HEK293 (cell line): ENCODE results near the gene KCNIP4.

ENCODE experiments used
- CTCF ChIA-PET: fragments of 350-600 bp; formaldehyde crosslinking; extraction: SDS; loops from one replicate; lab custom pipeline; 2021; ENCODE audit warnings: antibody characterized with exemption; lab: Yijun Ruan, JAX
- POLR2A ChIA-PET: fragments of 300-600 bp; formaldehyde crosslinking; extraction: SDS; loops from one replicate; lab custom pipeline; 2020; ENCODE audit warnings: antibody characterized with exemption, inconsistent platforms; lab: Yijun Ruan, JAX
- H3K27ac ChIP-seq: fragments of 200-500 bp; sonication (Bioruptor generic); 2 replicates; pipeline ENCODE4 v1.5.1; 2014; ENCODE audit warnings: low read depth, low read length, control low read depth, inconsistent platforms; ENCODE audit errors: extremely low read depth
- H3K36me3 ChIP-seq, 2 experiments: fragments of 200-500 bp in 1 of 2; sonication (Bioruptor generic) in 1 of 2; 1 replicate in 1 of 2; 2 replicates in 1 of 2; pipeline ENCODE4 v1.5.1; 2014 to 2017; ENCODE audit warnings: inconsistent platforms in 2 of 2, low read length in 2 of 2; ENCODE audit not compliant: control insufficient read depth in 2 of 2, insufficient read depth in 1 of 2
- H3K4me1 ChIP-seq: fragments of 200-500 bp; sonication (Bioruptor generic); 2 replicates; pipeline ENCODE4 v1.5.1; 2014; ENCODE audit warnings: mild to moderate bottlenecking, low read length, inconsistent platforms; ENCODE audit not compliant: control insufficient read depth, insufficient read depth
- H3K4me3 ChIP-seq: 2 replicates; pipeline ENCODE4 v1.5.1; 2011; ENCODE audit warnings: low read depth, mild to moderate bottlenecking, control low read depth, low read length, moderate library complexity
- H3K9me3 ChIP-seq: fragments of 200-500 bp; sonication (Bioruptor generic); 2 replicates; pipeline ENCODE4 v1.5.1; 2014; ENCODE audit warnings: low read depth, low read length, inconsistent platforms; ENCODE audit not compliant: control insufficient read depth, insufficient read depth
- MZF1 ChIP-seq: fragments of 450-650 bp; formaldehyde crosslinking; IDR thresholded peaks from 2 replicates; pipeline ENCODE4 v1.5.1; 2017; ENCODE audit warnings: missing biosample characterization, missing genetic modification characterization, borderline replicate concordance
- PRDM1 ChIP-seq: fragments of 450-650 bp; formaldehyde crosslinking; IDR thresholded peaks from 2 replicates; pipeline ENCODE4; 2016; ENCODE audit warnings: missing biosample characterization, missing genetic modification characterization
- REPIN1 ChIP-seq: fragments of 450-650 bp; formaldehyde crosslinking; IDR thresholded peaks from 2 replicates; pipeline ENCODE4 v1.5.1; 2017; ENCODE audit warnings: missing biosample characterization, missing genetic modification characterization, low read depth
- SCRT1 ChIP-seq: fragments of 450-650 bp; formaldehyde crosslinking; IDR thresholded peaks from 2 replicates; pipeline ENCODE4 v1.5.1; 2016; ENCODE audit warnings: missing biosample characterization, missing genetic modification characterization, borderline replicate concordance
- WT1 ChIP-seq: fragments of 450-650 bp; formaldehyde crosslinking; IDR thresholded peaks from 2 replicates; pipeline ENCODE4 v1.5.1; 2016; ENCODE audit warnings: missing biosample characterization, missing genetic modification characterization
- ZBTB8A ChIP-seq: fragments of 450-650 bp; formaldehyde crosslinking; IDR thresholded peaks from 2 replicates; pipeline ENCODE4 v1.5.1; 2016; ENCODE audit warnings: missing biosample characterization, missing genetic modification characterization
- ZFP69B ChIP-seq: fragments of 450-650 bp; formaldehyde crosslinking; IDR thresholded peaks from 2 replicates; pipeline ENCODE4 v1.5.1; 2016; ENCODE audit warnings: missing biosample characterization, missing genetic modification characterization
- ZIC2 ChIP-seq: fragments of 450-650 bp; formaldehyde crosslinking; IDR thresholded peaks from 2 replicates; pipeline ENCODE4 v1.5.1; 2016; ENCODE audit warnings: missing biosample characterization, missing genetic modification characterization
- ZNF112 ChIP-seq: fragments of 450-650 bp; formaldehyde crosslinking; IDR thresholded peaks from 2 replicates; pipeline ENCODE4 v1.5.0; 2017; ENCODE audit warnings: missing biosample characterization, missing genetic modification characterization
- ZNF24 ChIP-seq: fragments of 450-650 bp; formaldehyde crosslinking; IDR thresholded peaks from 2 replicates; pipeline ENCODE4 v1.5.1; 2016; ENCODE audit warnings: missing biosample characterization, missing genetic modification characterization
- ZNF248 ChIP-seq: fragments of 450-650 bp; formaldehyde crosslinking; IDR thresholded peaks from 2 replicates; pipeline ENCODE4 v1.5.1; 2017; ENCODE audit warnings: missing biosample characterization, missing genetic modification characterization
- ZNF423 ChIP-seq: fragments of 450-650 bp; formaldehyde crosslinking; IDR thresholded peaks from 2 replicates; pipeline ENCODE4 v1.5.1; 2016; ENCODE audit warnings: missing biosample characterization, missing genetic modification characterization
- ZNF610 ChIP-seq: fragments of 450-650 bp; formaldehyde crosslinking; IDR thresholded peaks from 2 replicates; pipeline ENCODE4 v1.5.1; 2016; ENCODE audit warnings: missing biosample characterization, missing genetic modification characterization, borderline replicate concordance
- ZNF660 ChIP-seq: fragments of 450-650 bp; IDR thresholded peaks from 2 replicates; pipeline ENCODE4 v1.5.1; 2018; ENCODE audit warnings: missing biosample characterization, mild to moderate bottlenecking, missing genetic modification characterization
- ZNF707 ChIP-seq: fragments of 450-650 bp; formaldehyde crosslinking; IDR thresholded peaks from 2 replicates; pipeline ENCODE4 v1.5.1; 2016; ENCODE audit warnings: missing biosample characterization, missing genetic modification characterization
- TF ChIP-seq, protein P1 (sequence below): fragments of 450-650 bp; formaldehyde crosslinking; IDR thresholded peaks from 2 replicates; pipeline ENCODE4 v1.5.1; 2016; ENCODE audit warnings: missing biosample characterization, missing genetic modification characterization, borderline replicate concordance
- TF ChIP-seq, protein P2 (sequence below): fragments of 450-650 bp; formaldehyde crosslinking; IDR thresholded peaks from 2 replicates; pipeline ENCODE4 v1.5.1; 2016; ENCODE audit warnings: missing biosample characterization, missing genetic modification characterization
- TF ChIP-seq, protein P3 (sequence below): fragments of 450-650 bp; formaldehyde crosslinking; IDR thresholded peaks from 2 replicates; pipeline ENCODE4 v1.5.1; 2017; ENCODE audit warnings: missing biosample characterization, missing genetic modification characterization
- TF ChIP-seq, protein P4 (sequence below): fragments of 450-650 bp; formaldehyde crosslinking; conservative IDR thresholded peaks from 2 replicates; pipeline ENCODE4 v1.5.1; 2016; ENCODE audit warnings: low read depth, missing biosample characterization, missing genetic modification characterization

The KCNIP4 gene

DNA sequence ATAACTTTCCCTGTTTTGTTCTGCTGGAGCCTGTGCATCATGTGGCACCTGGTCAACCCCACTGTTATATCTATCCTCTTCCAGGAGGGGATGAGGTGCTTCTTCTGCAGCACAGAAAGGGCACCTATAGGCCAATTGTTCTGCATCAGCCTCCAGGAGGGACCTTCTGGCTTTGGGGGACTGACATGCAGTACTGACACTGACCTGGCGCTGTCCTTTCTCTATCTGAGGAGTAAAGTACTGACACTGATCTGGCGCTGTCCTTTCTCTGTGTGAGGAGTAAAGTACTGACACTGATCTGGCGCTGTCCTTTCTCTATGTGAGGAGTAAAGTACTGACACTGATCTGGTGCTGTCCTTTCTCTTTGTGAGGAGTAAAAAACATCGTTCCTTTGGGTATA is 749.9 kb downstream of the KCNIP4 start (continued):
- TF ChIP-seq, protein P1, sequence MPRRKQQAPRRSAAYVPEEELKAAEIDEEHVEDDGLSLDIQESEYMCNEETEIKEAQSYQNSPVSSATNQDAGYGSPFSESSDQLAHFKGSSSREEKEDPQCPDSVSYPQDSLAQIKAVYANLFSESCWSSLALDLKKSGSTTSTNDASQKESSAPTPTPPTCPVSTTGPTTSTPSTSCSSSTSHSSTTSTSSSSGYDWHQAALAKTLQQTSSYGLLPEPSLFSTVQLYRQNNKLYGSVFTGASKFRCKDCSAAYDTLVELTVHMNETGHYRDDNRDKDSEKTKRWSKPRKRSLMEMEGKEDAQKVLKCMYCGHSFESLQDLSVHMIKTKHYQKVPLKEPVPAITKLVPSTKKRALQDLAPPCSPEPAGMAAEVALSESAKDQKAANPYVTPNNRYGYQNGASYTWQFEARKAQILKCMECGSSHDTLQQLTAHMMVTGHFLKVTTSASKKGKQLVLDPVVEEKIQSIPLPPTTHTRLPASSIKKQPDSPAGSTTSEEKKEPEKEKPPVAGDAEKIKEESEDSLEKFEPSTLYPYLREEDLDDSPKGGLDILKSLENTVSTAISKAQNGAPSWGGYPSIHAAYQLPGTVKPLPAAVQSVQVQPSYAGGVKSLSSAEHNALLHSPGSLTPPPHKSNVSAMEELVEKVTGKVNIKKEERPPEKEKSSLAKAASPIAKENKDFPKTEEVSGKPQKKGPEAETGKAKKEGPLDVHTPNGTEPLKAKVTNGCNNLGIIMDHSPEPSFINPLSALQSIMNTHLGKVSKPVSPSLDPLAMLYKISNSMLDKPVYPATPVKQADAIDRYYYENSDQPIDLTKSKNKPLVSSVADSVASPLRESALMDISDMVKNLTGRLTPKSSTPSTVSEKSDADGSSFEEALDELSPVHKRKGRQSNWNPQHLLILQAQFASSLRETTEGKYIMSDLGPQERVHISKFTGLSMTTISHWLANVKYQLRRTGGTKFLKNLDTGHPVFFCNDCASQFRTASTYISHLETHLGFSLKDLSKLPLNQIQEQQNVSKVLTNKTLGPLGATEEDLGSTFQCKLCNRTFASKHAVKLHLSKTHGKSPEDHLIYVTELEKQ (tag by site-specific recombination) = no peak
- TF ChIP-seq ZIC2 (tag by site-specific recombination) (no peak), PRDM1 (no peak), ZNF24 (tag by site-specific recombination) (no peak), SCRT1 (tag by site-specific recombination) (no peak), ZNF248 (no peak)

DNA sequence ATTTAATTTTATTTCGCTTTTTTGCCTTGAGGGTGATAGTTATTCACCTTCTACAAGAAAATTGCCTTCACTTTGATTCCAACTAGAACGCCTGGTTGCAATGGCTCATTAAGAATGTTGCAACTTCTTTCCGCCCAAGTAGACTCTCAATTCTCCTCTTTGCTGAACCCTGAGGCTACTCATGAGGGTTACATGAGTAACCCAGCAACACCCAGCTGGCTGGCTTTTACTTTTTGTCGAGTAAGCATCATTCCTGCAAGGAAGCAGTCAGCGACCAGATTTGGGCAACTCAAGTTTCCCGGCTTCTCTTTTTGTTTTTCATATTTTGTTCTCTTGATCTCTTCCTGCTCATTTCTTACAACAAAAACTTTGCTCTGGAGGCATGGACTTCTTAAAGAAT is 752.9 kb downstream of the KCNIP4 start:
- Histone ChIP-seq H3K36me3 (no peaks in the 10 kb centered on the region), H3K9me3 (no peaks in the 10 kb centered on the region), H3K4me3 (no peak overlapping the region), H3K27ac (no peak overlapping the region), H3K4me1 (no peaks in the 10 kb centered on the region)
- ChIA-PET CTCF (no interaction called here), POLR2A (no interaction called here)
- TF ChIP-seq, protein P2, sequence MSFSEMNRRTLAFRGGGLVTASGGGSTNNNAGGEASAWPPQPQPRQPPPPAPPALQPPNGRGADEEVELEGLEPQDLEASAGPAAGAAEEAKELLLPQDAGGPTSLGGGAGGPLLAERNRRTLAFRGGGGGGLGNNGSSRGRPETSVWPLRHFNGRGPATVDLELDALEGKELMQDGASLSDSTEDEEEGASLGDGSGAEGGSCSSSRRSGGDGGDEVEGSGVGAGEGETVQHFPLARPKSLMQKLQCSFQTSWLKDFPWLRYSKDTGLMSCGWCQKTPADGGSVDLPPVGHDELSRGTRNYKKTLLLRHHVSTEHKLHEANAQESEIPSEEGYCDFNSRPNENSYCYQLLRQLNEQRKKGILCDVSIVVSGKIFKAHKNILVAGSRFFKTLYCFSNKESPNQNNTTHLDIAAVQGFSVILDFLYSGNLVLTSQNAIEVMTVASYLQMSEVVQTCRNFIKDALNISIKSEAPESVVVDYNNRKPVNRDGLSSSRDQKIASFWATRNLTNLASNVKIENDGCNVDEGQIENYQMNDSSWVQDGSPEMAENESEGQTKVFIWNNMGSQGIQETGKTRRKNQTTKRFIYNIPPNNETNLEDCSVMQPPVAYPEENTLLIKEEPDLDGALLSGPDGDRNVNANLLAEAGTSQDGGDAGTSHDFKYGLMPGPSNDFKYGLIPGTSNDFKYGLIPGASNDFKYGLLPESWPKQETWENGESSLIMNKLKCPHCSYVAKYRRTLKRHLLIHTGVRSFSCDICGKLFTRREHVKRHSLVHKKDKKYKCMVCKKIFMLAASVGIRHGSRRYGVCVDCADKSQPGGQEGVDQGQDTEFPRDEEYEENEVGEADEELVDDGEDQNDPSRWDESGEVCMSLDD (tag by site-specific recombination) = no peak
- TF ChIP-seq ZNF707 (tag by site-specific recombination) = no peak
- no peak for TF ChIP-seq ZBTB8A
- TF ChIP-seq, protein P3, sequence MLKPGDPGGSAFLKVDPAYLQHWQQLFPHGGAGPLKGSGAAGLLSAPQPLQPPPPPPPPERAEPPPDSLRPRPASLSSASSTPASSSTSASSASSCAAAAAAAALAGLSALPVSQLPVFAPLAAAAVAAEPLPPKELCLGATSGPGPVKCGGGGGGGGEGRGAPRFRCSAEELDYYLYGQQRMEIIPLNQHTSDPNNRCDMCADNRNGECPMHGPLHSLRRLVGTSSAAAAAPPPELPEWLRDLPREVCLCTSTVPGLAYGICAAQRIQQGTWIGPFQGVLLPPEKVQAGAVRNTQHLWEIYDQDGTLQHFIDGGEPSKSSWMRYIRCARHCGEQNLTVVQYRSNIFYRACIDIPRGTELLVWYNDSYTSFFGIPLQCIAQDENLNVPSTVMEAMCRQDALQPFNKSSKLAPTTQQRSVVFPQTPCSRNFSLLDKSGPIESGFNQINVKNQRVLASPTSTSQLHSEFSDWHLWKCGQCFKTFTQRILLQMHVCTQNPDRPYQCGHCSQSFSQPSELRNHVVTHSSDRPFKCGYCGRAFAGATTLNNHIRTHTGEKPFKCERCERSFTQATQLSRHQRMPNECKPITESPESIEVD (tag by site-specific recombination) = no peak
- TF ChIP-seq ZNF423 (tag by site-specific recombination) = no peak
- TF ChIP-seq ZNF112 (tag by site-specific recombination) = no peak
- TF ChIP-seq ZNF660 (tag by site-specific recombination) = no peak
- TF ChIP-seq ZFP69B (tag by site-specific recombination) = no peak
- TF ChIP-seq, protein P4, sequence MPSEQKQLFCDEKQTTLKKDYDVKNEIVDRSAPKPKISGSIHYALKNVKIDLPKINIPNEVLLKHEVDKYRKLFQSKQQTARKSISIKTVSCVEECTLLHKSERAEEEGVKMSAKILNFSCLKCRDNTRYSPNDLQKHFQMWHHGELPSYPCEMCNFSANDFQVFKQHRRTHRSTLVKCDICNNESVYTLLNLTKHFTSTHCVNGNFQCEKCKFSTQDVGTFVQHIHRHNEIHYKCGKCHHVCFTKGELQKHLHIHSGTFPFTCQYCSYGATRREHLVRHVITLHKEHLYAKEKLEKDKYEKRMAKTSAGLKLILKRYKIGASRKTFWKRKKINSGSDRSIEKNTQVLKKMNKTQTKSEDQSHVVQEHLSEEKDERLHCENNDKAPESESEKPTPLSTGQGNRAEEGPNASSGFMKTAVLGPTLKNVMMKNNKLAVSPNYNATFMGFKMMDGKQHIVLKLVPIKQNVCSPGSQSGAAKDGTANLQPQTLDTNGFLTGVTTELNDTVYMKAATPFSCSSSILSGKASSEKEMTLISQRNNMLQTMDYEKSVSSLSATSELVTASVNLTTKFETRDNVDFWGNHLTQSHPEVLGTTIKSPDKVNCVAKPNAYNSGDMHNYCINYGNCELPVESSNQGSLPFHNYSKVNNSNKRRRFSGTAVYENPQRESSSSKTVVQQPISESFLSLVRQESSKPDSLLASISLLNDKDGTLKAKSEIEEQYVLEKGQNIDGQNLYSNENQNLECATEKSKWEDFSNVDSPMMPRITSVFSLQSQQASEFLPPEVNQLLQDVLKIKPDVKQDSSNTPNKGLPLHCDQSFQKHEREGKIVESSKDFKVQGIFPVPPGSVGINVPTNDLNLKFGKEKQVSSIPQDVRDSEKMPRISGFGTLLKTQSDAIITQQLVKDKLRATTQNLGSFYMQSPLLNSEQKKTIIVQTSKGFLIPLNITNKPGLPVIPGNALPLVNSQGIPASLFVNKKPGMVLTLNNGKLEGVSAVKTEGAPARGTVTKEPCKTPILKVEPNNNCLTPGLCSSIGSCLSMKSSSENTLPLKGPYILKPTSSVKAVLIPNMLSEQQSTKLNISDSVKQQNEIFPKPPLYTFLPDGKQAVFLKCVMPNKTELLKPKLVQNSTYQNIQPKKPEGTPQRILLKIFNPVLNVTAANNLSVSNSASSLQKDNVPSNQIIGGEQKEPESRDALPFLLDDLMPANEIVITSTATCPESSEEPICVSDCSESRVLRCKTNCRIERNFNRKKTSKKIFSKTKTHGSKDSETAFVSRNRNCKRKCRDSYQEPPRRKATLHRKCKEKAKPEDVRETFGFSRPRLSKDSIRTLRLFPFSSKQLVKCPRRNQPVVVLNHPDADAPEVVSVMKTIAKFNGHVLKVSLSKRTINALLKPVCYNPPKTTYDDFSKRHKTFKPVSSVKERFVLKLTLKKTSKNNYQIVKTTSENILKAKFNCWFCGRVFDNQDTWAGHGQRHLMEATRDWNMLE = no peak
- no peak for TF ChIP-seq MZF1
- TF ChIP-seq WT1 (tag by site-specific recombination) = no peak
- TF ChIP-seq ZNF610 (tag by site-specific recombination) = no peak
- no peak for TF ChIP-seq REPIN1 (tag by site-specific recombination)
